Measurements from ENCODE around the gene S100A2.

- TF ChIP-seq CTCF (IDR thresholded peaks at IDR 0.05; ENCODE audit: insufficient read depth, low read length, poor library complexity, severe bottlenecking) (no peak), EZH2phosphoT487 (conservative IDR thresholded peaks at IDR 0.05; ENCODE audit: low read length) (no peak)
These were observed 25.0 kb downstream of the S100A2 start, which contains the start of gene S100A5 for GRCh38 chr1:153540394-153541361.
